Heart left ventricle (tissue), 16 donors: ENCODE data around the gene CXADR. TPM values are rescaled to one million over a fixed set of nuclear protein-coding genes. Genes with fewer than 3 reads are reported as not detected.
A peak's percentile ranks its signal among the peaks of the same experiment; 100 is the strongest.

Source experiments
- ATAC-seq, 4 donors: fragments of 200-7000 bp; cut with Tn5 transposase; one replicate each; pipeline ENCODE4 v1.9.1; 2020 to 2022; ENCODE audit warnings: moderate library complexity in 4 of 4, mild to moderate bottlenecking in 3 of 4, moderate number of reproducible peaks in 1 of 4
- DNase-seq, 5 donors: peaks; one replicate each; pipeline ENCODE4 v3.0.0-alpha.2; 2020
- H3K27ac ChIP-seq, 12 donors: fragments of 200-600 bp; sonication (generic) in 4 of 12; one replicate each; pipeline versions ENCODE4 v1.5.0 to v1.8.0; 2016 to 2022; ENCODE audit warnings: mild to moderate bottlenecking in 2 of 12
- H3K27me3 ChIP-seq, 9 donors: fragments of 200-600 bp; sonication (generic) in 2 of 9; one replicate each; pipeline versions ENCODE4 v1.5.1 to v1.8.0; 2016 to 2022; ENCODE audit warnings: mild to moderate bottlenecking in 3 of 9
- H3K36me3 ChIP-seq, 9 donors: fragments of 200-600 bp; sonication (generic) in 2 of 9; one replicate each; pipeline versions ENCODE4 v1.5.0 to v1.8.0; 2018 to 2022; ENCODE audit warnings: mild to moderate bottlenecking in 2 of 9
- H3K4me1 ChIP-seq, 12 donors: fragments of 200-600 bp; sonication (generic) in 4 of 12; one replicate each; pipeline versions ENCODE4 v1.5.0 to v1.8.0; 2016 to 2022; ENCODE audit warnings: mild to moderate bottlenecking in 3 of 12
- H3K4me3 ChIP-seq, 12 donors: fragments of 200-600 bp; sonication (generic) in 4 of 12; one replicate each; pipeline versions ENCODE4 v1.5.0 to v1.8.0; 2017 to 2022; ENCODE audit warnings: mild to moderate bottlenecking in 9 of 12, moderate library complexity in 4 of 12
- H3K9me3 ChIP-seq, 12 donors: fragments of 200-600 bp; sonication (generic) in 4 of 12; one replicate each; pipeline versions ENCODE4 v1.5.0 to v1.8.0; 2016 to 2022; ENCODE audit warnings: mild to moderate bottlenecking in 1 of 12
- CTCF ChIP-seq, 12 donors: fragments of 200-600 bp; sonication (generic) in 4 of 12; IDR thresholded peaks; one replicate each; pipeline versions ENCODE4 v1.5.0 to v1.8.0; 2018 to 2022; ENCODE audit warnings: antibody characterized with exemption in 12 of 12, mild to moderate bottlenecking in 5 of 12
- POLR2A ChIP-seq, 2 donors: fragments of 450-650 bp; IDR thresholded peaks; one replicate each; pipeline ENCODE4 v1.6.1; 2017; ENCODE audit warnings: antibody characterized with exemption in 2 of 2, mild to moderate bottlenecking in 2 of 2, moderate library complexity in 2 of 2
- WGBS, 4 donors: extraction: QIAGEN DNeasy Blood & Tissue Kit in 2 of 4; methylation state at CpG; one replicate each; pipeline versions ENCODE4 v1.1.5 to v1.1.7; 2013 to 2018; 5-methylcytosine and 5-hydroxymethylcytosine counted together
- intact Hi-C, 10 donors: fragments of 100-400 bp; cut with DNase I; formaldehyde crosslinking; loops; one replicate each; pipeline versions ENCODE4 v1.11.1 to v1.14.2; 2022
- long read RNA-seq, 3 donors: library from polyadenylated mRNA; unstranded; transcript quantifications; one replicate each; pipeline ENCODE4 v2.0.0, GENCODE V29; 2020 to 2021
- polyA plus RNA-seq, 2 donors: library from polyadenylated mRNA; stranded (reverse); fragments of 200-250 nt; gene quantifications; one replicate each; pipeline ENCODE4 v1.2.3, GENCODE V29; 2013
- total RNA-seq, 9 donors: library from RNA; depleted of rRNA in 2 of 9; stranded (reverse); fragments of >200 nt in 2 of 9; fragmentation: NEBNext Ultra II Directional in 3 of 9; extraction: Animal tissue kit (Norgen Biotek cat#: 25700) in 3 of 9; gene quantifications; one replicate each; pipeline versions ENCODE4 v1.1.0 to v1.2.4, GENCODE V29; 2016 to 2023
- donor health status: ischemic (EF 13 %, LVEDD 7.1; RV severe dilation, severe dysfunction).
- donor health status: healthy with polysubstance abuse.
- donor health status: DM: no; HTN: yes; CAD: no.
- donor health status: DM: no; HTN: no; CAD: no.
- donor health status: ischemic (EF 25% LVEDD 6.9; RV normal size, moderate dysfunction).
- donor health status: ischemic (EF 25% LVEDD 5.7; RV mildly dilated, moderate dysfunction).
- donor health status: healthy.
- donor health status: DM: yes; HTN: yes; CAD: no.
- donor health status: ischemic (EF 35%, LVEDD 5.7; RV mildly dilated, moderate dysfunction).
- donor health status: nonischemic (EF 11% LVEDD 7.7; RV severe dilation, severe dysfunction).
- donor health status: DM: yes; HTN: yes; CAD: no.
- donor health status: PGD.
- donor health status: ischemic (EF 29% LVEDD 5.4; RV normal size, mild dysfunction).
- donor health status: nonischemic (EF 23%, LVEDD 6.1; RV moderate dilation, normal function).

CXADR gene
- total RNA-seq, result 10 to 100 TPM; 18.4 to 45.1 (median 33.2) TPM
- polyA plus RNA-seq, result 10 to 100 TPM in 1 of 2 donors, 1 to 10 TPM in 1; 7.5 to 21.4 TPM
- long read RNA-seq, donor 1, full-length matches to known transcripts, result 61 of 72 reads
- long read RNA-seq, donor 1, partial matches to known transcripts, result 8 of 72 reads
- long read RNA-seq, donor 1, other reads (novel, unspliced or antisense), result 3 of 72 reads
- long read RNA-seq, donor 2, full-length matches to known transcripts, result 300 of 348 reads
- long read RNA-seq, donor 2, partial matches to known transcripts, result 26 of 348 reads
- long read RNA-seq, donor 2, other reads (novel, unspliced or antisense), result 22 of 348 reads
- long read RNA-seq, donor 3, full-length matches to known transcripts, result 128 of 153 reads
- long read RNA-seq, donor 3, partial matches to known transcripts, result 17 of 153 reads
- long read RNA-seq, donor 3, other reads (novel, unspliced or antisense), result 8 of 153 reads

- H3K36me3 ChIP-seq, result no peaks in the 10 kb centered on the region
- H3K27me3 ChIP-seq, result peaks cover 0 to 54% (median 10%) of the 10 kb centered on the region in 9 donors
- peaks cover 0 to 21% (median 5%) of the 10 kb centered on the region in 12 donors for H3K4me1 ChIP-seq
- peak within 1 kb of the TSS; percentile 47 to 94 (median 69) for H3K4me3 ChIP-seq
- WGBS, 4 donors, result 1 to 2% (median 1%) methylated on average over 51 to 83 of the region's 83 CpGs
- peak; percentile 40 to 62 for TF ChIP-seq POLR2A (IDR thresholded peaks at IDR 0.05)
- peak in 11 of 12 donors; percentile 32 to 63 (median 53) for TF ChIP-seq CTCF (IDR thresholded peaks at IDR 0.05)
- H3K27ac ChIP-seq, result peak within 1 kb of the TSS; percentile 78 to 92 (median 86)
- ATAC-seq, result peak; percentile 79 to 96 (median 91)
- intact Hi-C loops, result loop anchor here in 7 of 10 donors (5.0 to 10.0 kb wide), 6 partner anchors 35 to 128 kb away; no protein-coding TSS in a partner anchor
- peak; percentile 69 to 86 (median 80) for DNase-seq
- no peaks in the 10 kb centered on the region for H3K9me3 ChIP-seq
Measured at GRCh38 chr21:17512253-17513213, at the start of gene CXADR. Gene CXADR (plus strand): TSS chr21:17513043. CDS start chr21:17513130, 87 bp downstream.

GRCh38 chr21:17466166-17466565, 46.7 kb upstream of the CXADR start:
- Histone ChIP-seq H3K36me3 (no peaks in the 10 kb centered on the region), H3K4me3 (no peak overlapping the region), H3K9me3 (no peaks in the 10 kb centered on the region), H3K4me1 (peaks cover 0 to 18% (median 7%) of the 10 kb centered on the region in 12 donors), H3K27me3 (no peaks in the 10 kb centered on the region), H3K27ac (no peak overlapping the region)
- 83 to 95% (median 88%) methylated on average over 1 of the region's 1 CpG for WGBS, 4 donors
- intact Hi-C loops, result loop anchor here in 2 of 10 donors (5.0 to 10.0 kb wide), 2 partner anchors 46 to 49 kb away; partner anchors contain the start of gene CXADR (in 2 of the 2)
- no peak for DNase-seq
- ATAC-seq, result peak in 1 of 4 donors; percentile 16
- TF ChIP-seq CTCF (IDR thresholded peaks at IDR 0.05) (no peak), POLR2A (IDR thresholded peaks at IDR 0.05) (no peak)

GRCh38 chr21:17467392-17467791, 45.5 kb upstream of the CXADR start:
- Histone ChIP-seq H3K27ac (peak overlapping the region in 6 of 12 donors; percentile 2 to 54 (median 43)), H3K9me3 (no peaks in the 10 kb centered on the region), H3K4me3 (peak overlapping the region in 7 of 12 donors; percentile 1 to 38 (median 33)), H3K27me3 (no peaks in the 10 kb centered on the region), H3K4me1 (peaks cover 0 to 12% (median 1%) of the 10 kb centered on the region in 12 donors), H3K36me3 (no peaks in the 10 kb centered on the region)
- peak in 2 of 4 donors; percentile 44 to 52 for ATAC-seq
- intact Hi-C loops, result loop anchor here in 2 of 10 donors (5.0 to 10.0 kb wide), 2 partner anchors 45 to 47 kb away; partner anchors contain the start of gene CXADR (in 2 of the 2)
- WGBS, 4 donors, result 13 to 17% (median 14%) methylated on average over 4 of the region's 4 CpGs
- DNase-seq, result no peak
- no peak for TF ChIP-seq POLR2A (IDR thresholded peaks at IDR 0.05)
- no peak for TF ChIP-seq CTCF (IDR thresholded peaks at IDR 0.05)
